UCSD-AML1 (cell line): ENCODE results near the gene ZSWIM9.
A peak's percentile ranks its signal among the peaks of the same experiment; 100 is the strongest.

Source experiments
- DNase-seq: peaks from one replicate; lab custom pipeline; 2025; ENCODE audit not compliant: unreplicated experiment; lab: John Stamatoyannopoulos, UW

The ZSWIM9 gene

DNA sequence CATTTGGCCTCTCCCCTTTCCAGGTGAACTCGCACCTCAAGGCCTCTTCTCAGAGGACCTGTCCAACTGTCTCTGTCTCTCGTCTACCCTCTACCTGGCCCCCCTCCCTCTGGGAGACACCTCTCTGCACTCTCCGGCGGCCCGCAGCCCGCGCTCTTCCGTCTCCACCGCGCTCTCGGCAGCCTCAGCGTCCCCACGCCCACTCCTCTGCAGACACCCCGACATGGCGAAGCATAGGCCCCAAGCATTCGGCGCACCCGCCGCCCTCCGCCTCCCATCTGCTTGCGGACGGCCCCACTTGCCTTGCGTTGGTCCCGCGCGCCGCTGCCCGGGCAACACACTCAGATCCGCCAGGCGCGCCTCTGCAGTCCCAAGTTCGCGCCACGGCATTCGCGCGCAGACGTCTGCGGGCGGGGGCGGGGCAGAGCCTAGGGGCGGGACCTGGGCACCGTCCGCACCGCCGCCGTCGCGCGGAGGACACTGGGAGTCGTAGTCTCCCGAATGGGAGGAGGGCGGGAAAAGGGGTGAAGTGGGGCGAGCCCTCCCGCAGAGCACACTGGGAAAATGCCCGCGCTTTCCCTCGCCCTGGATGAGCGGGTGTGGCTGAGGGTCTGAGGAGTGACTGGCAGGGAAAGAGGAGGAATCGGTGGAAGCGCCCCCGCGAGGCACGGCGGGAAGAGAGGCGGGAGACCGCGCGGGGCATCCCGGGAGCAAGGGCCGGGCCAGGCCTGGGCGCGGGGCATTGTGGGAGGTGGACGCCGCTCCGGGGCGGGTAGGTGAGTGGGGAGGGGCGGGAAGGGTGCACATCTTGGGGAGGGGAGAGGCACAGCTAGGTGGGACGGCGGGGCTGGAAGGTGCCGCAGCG, at the start of gene ZSWIM9, which contains the start of gene LIG1:
TSS of gene ZSWIM9 (plus strand) at position 742 of the 865 bp plus-strand sequence. CDS start 1,123 bp downstream, outside the sequence.
TSS of gene LIG1 (minus strand) at position 406 of the 865 bp plus-strand sequence. CDS start 4,778 bp downstream, outside the sequence.
- DNase-seq: peak; percentile 94

DNA sequence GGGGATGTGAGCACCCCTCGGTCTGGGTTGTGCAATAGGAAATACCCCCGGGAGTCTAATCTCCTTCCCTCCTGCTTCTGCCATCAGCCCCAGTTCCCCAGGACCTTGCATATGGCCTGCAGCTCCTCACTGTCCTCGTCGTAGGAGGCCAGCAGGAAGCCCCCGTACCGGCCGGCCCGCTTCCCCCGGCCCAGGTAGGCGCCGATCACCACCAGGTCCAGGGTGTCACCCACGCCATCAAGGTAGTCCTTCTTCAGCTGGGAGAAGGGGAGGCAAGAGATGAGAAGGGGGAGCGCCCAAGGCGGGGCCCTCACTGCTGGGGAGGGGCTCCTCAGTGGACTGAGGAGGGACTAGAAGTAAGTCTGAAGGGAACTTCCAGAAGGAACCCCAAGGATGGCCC, 49.4 kb upstream of the ZSWIM9 start:
- no peak for DNase-seq

DNA sequence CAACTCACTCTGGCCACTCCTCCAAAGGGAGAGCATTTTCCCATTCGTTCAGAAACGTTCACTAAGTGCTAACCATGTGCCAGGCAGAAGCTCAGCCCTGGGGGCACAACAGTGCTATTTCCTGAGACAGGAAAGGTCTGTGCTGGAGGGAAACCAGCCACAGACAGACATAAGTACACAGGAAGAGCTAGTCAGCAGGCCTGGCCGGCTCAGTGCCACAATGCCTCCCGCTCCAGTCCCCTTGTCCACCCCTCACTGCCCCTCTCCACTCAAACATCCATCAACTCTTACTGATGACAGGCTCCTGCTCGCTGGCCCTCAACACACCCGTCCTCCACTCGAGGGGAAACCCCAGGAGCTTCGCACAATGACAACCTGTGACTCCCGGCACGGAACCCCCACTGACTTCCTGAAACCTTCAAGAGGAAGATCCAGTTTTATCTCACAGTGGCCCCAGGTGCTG, 48.5 kb upstream of the ZSWIM9 start:
- DNase-seq: peak; percentile 80

DNA sequence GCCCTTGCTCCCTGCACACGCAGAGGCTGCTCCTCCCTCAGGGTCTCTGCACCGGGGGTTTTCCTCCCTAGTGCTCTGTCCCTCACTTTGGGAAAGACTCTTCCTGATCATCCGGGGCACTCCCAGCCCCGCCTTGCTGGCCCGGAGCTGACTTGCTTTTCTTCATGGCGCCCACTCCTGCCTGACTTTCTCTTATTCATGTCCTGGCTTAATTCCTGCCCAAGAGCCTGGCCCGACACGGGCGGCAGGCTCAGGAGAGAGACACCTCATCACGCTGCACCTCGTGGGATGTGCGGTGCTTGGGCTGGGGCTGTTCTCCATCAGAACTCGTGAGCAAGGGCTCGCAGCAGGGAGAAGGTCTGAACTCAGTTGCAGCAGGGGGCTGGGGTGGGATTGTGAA, 48.1 kb upstream of the ZSWIM9 start:
- no peak for DNase-seq

DNA sequence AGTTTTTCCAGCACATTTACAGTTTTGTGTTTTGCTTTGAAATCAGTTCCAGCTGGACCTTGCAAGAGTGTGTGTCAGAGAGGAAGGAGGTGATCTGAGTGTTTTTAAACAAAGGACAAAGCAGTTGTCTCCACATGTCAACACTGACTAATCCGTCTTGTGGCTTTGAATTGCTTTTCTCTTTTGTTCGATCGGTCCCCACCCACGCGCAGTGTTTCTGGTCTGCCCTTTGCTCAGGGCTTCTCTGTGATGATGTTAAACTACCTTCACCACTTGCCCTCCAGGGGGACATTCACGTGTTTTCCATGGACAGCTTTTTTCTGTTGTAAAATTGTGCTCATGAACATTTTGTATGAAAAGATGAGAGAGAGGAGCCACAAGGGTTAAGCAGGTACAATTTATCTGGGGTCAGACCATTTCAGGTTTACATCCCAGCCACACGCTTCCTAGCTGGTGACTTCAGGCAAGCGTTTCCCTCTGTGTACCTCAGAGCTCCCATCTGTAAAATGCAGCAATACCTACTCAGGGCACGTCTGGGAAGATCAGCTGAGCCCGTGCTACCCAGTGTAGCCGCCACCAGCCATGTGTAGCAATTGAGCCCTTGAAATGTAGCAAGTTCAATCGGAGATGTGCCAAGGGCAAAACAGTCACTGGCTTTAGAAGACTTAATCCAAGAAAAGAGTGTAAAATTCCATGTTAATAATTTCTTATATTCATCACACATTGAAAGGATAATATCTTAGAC, 46.4 kb upstream of the ZSWIM9 start:
- DNase-seq: peak; percentile 19

DNA sequence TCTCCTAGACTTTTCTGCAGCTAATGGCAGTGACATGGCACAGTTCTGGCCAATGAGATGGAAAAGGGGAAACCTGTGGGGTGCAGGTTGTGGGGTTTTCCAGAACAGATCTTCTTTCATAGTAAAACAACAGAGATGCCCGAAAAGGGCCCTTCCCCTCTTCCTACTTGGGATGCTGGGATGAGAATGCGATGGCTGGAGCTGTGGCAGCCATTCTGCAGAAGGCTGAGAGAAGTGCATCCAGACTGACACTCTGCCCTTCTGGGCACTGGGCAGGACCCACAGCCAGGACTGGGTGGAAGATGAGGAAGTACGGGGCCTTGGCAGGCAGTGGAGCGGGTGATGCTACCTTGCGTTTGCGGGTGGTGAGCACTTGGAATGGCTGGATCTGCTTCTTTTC, 42.9 kb upstream of the ZSWIM9 start:
- no peak for DNase-seq

DNA sequence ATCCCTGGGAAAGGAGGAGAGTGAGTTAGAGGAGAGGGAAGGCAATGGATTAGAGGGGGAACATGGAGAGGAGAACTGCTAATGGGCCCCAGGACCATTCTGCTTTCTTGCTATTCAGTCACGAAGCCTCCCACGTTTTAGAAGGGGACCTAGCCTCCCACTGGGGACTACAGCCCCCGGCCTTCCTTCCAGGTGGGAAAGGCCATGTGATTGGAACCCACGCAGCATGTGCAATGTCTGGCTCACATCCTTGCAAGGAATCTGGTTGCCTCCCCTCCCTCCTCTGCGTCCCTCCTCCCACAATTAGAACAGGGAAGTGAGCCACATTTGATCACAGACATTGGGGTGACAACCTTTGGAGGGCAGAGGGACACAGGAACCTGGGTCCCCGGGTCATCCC, 37.4 kb upstream of the ZSWIM9 start:
- no peak for DNase-seq

DNA sequence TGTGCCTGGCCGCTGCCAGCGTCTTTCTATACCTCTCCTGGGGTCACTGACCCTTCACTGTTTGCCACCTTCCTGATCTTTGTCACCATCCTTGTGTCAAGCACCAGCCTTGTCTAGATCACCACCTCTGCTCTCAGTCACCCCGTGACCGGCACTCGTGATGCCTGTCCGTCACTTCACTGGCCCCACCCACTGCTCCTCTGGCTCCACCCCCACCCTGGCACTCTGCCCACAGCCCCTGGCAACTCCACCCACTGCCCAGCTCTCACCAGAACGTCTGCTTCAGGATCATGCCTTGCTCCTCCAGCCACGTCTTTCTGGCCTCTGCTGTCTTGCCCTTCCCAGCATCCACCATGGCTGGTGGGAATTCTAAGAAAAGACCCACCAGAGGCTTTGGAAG, 35.1 kb upstream of the ZSWIM9 start:
- no peak for DNase-seq

DNA sequence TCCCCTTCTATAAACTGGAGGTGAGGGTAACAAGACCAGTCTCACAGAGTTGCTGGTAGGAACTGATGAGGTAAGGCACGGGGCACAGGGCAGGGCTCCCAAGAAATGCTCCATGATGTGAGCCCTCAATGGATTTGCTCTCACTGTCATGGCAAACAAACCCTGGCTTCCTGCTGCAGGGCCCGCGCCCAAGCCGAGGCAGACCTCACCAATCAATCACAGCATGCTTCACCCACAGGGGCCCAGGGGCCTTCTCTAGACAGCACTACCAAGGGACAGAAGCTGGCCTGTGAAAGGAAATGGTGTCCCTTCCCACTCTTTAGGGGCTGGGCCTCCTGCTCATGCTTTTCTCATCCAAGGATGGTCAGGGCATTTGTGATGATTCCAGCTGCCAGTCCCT, 33.9 kb upstream of the ZSWIM9 start:
- DNase-seq: no peak

DNA sequence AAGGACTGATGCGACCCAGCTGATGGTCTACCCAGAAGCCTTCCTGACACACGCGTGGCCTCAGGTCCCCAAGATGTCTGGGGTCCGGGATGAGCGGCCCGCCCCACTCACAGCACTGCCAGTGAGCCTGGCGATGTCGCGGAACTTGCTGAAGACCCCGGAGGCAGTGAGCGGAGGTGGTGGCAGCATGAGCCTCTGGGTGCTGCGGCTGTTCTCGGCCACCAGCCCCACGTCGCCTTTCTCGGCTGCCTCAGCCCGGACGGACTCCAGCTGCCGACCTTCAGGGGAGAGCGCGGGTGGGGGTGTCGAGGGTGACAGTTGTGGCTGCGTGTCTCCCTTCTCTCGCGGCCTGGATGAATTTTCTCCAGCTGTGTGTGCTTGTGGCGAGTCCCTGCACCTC, 33.1 kb upstream of the ZSWIM9 start:
- no peak for DNase-seq

DNA sequence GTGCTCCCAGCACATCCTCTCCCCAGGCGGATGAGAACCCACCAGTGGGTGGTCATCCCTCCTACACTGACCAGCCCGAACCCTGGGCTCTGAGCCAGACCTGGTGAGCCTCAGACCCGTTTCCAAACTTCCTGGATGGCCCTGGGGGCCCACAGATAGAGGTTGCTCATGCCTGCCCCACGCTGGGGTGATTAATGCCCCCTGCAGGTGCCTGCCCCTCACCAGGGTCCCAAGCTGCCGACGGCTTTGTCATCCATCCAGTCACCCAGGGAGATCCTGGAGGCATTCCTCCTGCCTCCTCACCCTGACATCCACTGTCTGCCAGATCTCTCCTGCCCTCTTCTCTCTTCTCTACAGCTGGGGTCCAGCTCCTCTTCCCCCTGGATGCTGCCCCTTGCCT, 31.4 kb upstream of the ZSWIM9 start:
- DNase-seq: no peak

DNA sequence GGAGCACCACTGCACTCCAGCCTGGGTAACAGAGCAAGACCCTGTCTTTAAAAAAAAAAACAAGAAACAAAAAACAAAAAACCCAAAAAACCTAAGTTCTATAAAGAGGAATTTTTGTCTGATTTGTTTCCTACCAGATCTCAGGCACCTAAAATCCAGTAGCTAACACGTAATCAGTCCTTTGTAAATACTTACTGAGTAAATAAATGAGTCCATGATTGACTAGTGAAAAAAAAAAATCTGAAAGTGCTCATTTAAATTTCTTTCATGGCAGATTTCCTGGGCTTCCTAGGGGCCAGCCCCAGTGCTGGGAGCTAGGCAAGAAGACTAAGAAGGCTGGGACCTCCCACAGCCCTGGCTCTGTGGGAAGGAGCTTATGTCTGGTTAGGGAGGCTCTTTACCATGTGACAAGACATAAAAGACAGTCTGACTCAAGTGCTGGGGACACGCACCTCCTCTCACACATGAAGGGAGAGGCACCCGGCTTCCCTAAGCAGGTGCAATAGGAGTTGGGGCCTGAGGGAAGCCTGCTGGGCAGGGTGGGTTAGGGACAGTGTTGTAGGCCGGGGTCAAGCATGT, 22.8 kb upstream of the ZSWIM9 start:
- DNase-seq: no peak

DNA sequence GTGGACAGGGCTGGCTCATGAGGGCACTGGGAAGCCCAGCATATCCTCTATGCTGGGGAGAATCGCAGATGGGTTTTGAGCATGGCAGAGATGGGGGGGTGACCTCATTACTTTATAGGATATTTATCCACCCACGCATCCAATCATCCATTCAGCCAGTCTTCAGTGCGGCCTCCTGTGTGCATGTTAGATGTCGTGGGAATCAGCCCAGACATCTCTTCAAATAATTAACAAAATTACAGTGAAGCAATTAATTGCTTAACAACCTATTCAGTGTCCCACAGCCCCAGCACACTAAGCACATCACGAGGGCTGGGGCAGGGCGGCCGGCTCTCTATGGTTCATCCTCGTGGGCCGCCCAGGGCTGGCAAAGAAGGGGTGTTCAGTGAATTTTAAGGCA, 21.9 kb upstream of the ZSWIM9 start:
- no peak for DNase-seq

DNA sequence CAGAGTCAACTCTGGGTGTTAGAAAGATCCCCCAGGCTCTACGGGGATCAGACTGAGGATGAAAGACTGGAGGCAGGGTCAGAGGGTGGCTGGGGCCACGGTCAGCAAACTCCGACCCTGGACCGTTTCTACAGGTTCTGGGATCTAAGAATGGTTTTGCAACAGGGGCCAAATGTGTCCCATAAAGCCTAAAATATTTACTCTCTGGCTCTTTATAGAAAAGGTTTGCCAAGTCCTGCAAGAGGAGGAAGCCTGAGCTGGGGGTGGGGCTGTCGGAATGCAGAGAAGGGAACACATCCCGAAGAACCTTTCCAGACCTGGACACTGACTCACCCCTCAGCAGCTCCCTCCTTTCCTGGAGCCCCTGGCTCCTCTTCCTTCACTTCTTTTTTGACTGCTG, 21.1 kb upstream of the ZSWIM9 start:
- DNase-seq: no peak

DNA sequence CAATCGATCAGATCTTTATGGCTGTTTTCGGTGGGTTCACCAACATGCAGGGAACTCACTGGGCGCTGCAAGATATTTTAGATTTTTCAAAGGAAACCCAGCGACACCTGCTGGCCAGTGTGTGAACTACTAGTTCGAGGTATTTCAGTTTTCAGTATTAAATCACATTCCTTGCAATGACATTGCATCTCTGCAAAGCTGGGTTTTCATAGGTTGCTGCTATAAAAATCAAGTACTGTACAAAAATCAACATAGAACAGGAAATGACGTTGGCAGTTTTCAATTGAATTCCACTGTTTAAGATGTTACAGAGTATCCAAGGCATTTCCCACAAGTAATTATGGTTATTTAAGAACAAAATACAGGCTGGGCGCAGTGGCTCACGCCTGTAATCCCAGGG, 17.9 kb upstream of the ZSWIM9 start:
- peak; percentile 61 for DNase-seq

DNA sequence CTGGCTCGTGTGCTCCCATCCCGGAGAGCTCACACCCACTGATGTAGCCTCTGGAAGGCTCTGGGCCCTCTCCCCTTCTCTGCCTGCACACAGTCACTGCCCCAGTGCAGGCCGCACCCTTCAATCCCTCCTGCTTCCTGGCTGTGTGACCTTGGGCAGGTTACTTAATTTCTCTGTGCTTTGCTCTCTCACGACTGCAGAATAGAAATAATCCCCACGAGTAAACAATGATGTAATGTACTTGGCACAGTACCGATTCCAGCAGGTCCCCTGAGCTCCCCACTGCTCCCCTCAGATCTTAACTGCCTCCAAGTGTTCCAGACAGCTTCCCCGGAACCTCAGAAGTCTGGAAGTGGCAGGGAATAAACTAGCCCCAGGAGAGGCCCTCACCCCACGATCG, 16.5 kb upstream of the ZSWIM9 start:
- DNase-seq: no peak

DNA sequence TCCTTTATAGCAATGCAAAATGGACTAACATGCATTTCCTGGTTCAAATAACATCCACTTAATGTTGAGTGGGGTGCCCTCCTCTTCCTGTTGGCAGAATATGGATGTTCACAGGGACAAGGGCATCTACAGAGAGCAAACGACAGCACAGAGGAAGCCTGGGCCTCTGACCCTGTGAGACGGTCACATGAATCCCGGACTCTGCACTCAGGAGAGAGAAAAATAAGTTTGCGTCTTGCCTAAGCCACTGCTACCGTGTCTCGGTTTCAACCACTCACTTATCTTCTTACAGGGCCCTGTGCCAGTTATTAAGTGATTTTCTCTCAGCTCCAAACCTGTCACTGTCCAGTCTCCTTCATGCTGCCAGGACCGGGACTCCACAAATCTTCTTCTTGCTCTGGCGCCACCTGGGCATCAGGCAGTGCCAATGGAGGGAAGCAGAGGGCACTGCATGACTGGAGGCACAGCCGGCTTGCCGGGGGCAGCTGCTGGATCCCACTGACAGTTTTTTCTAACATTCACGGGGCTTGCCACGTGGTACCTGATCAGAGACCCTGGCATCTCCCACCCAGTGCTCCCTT, 12.2 kb upstream of the ZSWIM9 start:
- DNase-seq: no peak

DNA sequence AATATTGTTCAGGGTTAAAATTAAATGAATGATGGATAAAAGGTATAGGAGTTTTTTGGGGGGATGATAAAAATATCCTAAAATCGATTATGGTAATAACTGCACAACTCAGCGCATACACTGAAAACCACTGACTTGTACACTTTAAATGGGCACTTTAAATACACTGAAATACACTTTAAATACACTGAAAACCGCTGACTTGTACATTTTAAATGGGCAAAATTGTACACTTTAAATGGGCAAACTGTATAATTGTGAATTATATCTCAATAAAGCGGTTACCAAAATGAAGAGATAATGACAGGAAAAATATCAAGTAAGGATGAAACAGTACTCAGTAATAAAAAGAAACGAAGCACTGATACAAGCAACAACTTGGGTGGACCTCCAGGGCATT, 1.8 kb upstream of the ZSWIM9 start:
- no peak for DNase-seq

DNA sequence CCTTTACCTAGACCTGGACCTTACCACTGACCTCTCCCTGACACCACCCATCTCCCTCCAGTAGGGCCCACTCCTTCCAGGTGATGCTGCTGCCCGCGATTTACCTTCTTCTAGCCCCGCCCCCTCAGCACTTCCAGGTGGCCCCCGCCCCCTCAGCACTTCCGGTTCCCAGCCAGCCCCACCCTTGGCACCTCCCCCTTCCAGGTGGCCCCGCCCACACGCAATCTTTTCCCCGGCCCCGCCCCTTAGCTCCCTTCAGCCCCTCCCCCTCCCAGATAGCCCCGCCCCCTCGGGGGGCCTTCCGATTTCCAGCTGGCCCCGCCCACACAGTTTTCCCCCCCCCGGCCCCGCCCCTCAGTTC, 922 bp upstream of the ZSWIM9 start:
- peak; percentile 81 for DNase-seq

DNA sequence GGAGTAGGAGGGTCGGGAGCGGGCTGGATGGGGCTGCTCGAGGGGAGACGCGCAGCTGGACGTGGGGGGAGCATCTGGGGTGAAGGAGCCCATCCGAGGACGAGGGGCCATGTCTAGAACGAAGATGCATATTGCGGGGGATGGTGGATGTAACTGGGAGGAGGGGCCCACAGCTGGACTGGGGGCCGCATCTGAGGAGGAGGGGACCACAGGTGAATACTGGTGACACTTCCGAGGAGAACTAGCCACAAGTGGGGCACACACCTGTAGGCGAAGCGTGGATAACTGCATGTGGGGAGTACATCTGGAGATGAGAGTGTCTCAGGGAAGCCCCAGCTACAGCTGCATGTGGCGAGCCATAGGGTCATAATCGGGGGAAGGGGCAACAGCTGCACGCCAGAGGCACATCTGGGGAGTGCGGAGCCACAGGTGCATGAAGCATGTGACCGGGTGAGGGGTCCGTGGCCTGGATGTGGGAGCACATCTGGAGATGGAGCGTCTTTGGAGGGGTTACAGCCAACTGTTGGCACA, 402 bp downstream of the ZSWIM9 start:
- DNase-seq: no peak

DNA sequence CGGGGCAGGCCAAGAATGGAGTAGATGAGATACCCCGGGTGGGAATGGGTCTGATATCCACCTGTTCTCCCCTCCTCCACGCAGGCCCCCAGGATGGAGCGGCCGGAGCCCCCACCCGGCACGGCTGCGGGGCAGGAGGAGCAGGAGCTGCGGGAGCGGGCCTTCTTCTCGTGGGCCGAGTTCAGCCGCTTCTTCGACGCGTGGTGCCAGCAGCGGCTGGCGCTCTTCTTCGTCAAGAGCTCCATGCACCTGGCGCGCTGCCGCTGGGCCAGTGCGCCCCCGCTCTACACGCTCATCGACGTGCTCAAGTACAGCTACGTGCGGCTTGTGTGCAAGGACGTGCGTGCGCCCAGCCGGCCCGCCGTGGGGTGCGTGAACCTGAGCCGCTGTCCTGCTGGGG, 1.2 kb downstream of the ZSWIM9 start:
- DNase-seq: no peak
